ENCODE results near the gene ZMYM4. TPM values are rescaled to one million over a fixed set of nuclear protein-coding genes. Genes with fewer than 3 reads are reported as not detected.

The ZMYM4 gene
- total RNA-seq, 4 donors from 2014 or later, result 16.3 to 80.0 (median 22.4) TPM

DNA sequence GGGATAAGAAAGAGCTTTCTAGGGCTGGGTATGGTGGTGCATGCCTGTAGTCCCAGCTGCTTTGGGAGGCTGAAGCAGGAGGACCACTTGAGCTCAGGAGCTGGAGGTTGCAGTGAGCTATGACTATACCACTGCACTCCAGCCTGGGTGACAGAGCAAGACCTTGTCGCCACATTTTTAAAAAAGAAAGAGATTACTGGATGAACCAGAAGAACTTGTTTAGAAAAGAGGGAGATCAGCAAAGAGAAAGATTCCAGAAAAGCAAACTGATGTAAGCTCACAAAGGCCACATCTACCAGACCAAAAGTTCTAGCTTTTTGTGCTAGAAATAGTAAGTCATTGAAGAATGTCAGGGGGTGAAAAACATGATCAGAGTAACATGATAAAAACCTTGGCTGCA, 171.1 kb downstream of the ZMYM4 start:
- peaks cover 0 to 89% (median 0%) of the 10 kb centered on the region in 3 donors for H3K36me3 ChIP-seq
- H3K27me3 ChIP-seq, result no peaks in the 10 kb centered on the region
- no peaks in the 10 kb centered on the region for H3K4me1 ChIP-seq
- no peaks in the 10 kb centered on the region for H3K9me3 ChIP-seq
- TF ChIP-seq, protein P1, sequence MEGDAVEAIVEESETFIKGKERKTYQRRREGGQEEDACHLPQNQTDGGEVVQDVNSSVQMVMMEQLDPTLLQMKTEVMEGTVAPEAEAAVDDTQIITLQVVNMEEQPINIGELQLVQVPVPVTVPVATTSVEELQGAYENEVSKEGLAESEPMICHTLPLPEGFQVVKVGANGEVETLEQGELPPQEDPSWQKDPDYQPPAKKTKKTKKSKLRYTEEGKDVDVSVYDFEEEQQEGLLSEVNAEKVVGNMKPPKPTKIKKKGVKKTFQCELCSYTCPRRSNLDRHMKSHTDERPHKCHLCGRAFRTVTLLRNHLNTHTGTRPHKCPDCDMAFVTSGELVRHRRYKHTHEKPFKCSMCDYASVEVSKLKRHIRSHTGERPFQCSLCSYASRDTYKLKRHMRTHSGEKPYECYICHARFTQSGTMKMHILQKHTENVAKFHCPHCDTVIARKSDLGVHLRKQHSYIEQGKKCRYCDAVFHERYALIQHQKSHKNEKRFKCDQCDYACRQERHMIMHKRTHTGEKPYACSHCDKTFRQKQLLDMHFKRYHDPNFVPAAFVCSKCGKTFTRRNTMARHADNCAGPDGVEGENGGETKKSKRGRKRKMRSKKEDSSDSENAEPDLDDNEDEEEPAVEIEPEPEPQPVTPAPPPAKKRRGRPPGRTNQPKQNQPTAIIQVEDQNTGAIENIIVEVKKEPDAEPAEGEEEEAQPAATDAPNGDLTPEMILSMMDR (IDR thresholded peaks at IDR 0.05), result no peak
- no peak for TF ChIP-seq POLR2A (IDR thresholded peaks at IDR 0.05)
- H3K27ac ChIP-seq, result no peak overlapping the region
- no peak for DNase-seq
- no peak overlapping the region for H3K4me3 ChIP-seq

DNA sequence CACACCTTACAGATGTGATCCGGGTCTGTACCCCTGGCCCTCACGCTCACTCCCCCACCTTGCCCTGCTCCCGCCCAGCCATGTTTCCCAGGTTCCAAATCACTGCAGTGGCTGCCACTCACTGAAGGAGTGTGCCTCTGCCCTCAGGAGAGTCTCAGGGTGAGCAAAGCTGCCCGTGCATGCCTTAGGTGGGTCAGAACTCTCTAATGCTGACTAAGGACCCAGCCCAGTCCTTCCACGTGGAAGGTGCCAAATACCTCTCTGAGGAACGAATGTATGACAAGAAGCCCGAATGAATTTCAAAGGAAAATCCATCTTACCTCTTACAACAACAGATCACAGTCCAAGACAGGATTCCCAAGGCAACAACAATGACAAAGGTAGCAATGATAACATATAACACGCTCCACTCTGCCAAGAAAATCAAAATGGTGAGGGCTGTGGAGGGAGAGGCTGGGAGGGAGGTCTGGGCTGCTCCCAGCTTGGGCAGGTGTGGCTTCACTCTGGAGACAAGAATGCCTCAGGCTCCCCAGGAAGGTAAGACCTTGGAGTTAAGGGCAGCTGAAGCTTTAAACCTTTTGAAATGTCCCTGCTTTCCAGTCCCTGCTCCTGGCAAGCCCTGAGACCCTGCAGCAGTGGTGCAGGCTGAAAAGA, 173.5 kb downstream of the ZMYM4 start:
- H3K27me3 ChIP-seq, result no peaks in the 10 kb centered on the region
- peaks cover 0 to 91% (median 0%) of the 10 kb centered on the region in 3 donors for H3K36me3 ChIP-seq
- H3K4me1 ChIP-seq, result no peaks in the 10 kb centered on the region
- no peak for DNase-seq
- H3K27ac ChIP-seq, result no peak overlapping the region
- TF ChIP-seq, protein P1 (IDR thresholded peaks at IDR 0.05), result no peak
- no peak for TF ChIP-seq POLR2A (IDR thresholded peaks at IDR 0.05)
- no peak overlapping the region for H3K4me3 ChIP-seq
- H3K9me3 ChIP-seq, result no peaks in the 10 kb centered on the region

DNA sequence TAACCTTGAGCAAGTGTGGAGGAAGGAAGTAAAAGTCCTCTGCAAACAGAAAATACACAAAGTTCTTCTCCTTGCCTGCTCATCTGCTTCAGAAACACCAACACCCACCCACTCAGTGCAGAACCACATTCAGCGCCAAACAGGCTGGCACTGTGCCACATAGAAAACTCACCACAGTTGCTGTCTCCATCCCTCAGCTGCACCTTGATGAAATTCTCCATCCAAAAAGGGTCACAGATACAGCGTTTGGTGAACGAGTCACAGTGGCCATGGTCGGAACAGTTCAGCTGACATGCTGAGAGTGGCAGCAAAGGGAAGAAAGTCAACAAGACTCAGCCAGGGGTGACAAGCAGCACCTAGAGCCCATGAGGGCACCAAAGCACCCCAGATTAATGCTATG, 174.2 kb downstream of the ZMYM4 start:
- no peak overlapping the region for H3K4me3 ChIP-seq
- H3K36me3 ChIP-seq, result peaks cover 0 to 92% (median 0%) of the 10 kb centered on the region in 3 donors
- no peaks in the 10 kb centered on the region for H3K27me3 ChIP-seq
- no peaks in the 10 kb centered on the region for H3K4me1 ChIP-seq
- TF ChIP-seq, protein P1 (IDR thresholded peaks at IDR 0.05), result no peak
- TF ChIP-seq POLR2A (IDR thresholded peaks at IDR 0.05), result no peak
- H3K9me3 ChIP-seq, result no peaks in the 10 kb centered on the region
- no peak for DNase-seq
- no peak overlapping the region for H3K27ac ChIP-seq

DNA sequence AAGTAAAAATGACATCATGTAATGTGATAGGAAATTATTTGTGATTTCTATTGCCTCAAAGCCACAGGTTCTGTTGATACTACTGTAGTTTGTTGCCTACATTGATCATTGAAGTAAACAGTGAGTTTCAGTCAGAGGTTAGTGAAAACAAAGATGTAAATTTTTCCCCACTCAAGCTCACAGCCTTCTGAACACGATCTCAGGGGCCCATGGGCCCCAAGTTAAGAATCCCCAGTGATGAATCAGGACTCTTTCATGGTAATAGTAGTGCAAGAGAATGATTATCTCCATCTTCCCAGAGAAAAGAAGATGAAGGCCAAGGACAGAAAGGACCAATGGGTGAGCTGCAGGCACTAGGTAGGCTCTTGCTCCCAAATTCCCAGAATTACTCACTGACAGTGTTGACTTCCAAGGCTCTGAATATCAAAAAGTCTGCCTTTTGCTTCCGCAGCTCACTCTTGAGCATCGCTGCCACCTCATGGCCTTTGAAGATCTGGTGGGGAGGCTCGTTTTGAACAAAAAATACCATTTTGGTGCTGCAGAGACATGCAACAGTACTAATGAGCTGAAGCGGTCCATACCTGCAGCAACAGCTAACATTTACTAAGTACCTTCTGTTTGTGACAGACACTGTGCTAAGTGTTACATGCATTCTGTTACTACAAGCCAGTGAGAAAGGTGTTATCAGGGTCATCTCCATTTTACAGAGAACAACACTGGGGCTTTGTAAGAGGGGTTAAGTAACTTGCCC, 175.4 kb downstream of the ZMYM4 start:
- no peak for DNase-seq
- Histone ChIP-seq H3K4me3 (no peak overlapping the region), H3K36me3 (peaks cover 0 to 99% (median 0%) of the 10 kb centered on the region in 3 donors), H3K4me1 (no peaks in the 10 kb centered on the region), H3K27me3 (no peaks in the 10 kb centered on the region), H3K9me3 (no peaks in the 10 kb centered on the region), H3K27ac (no peak overlapping the region)
- TF ChIP-seq, protein P1 (IDR thresholded peaks at IDR 0.05), result no peak
- no peak for TF ChIP-seq POLR2A (IDR thresholded peaks at IDR 0.05)

DNA sequence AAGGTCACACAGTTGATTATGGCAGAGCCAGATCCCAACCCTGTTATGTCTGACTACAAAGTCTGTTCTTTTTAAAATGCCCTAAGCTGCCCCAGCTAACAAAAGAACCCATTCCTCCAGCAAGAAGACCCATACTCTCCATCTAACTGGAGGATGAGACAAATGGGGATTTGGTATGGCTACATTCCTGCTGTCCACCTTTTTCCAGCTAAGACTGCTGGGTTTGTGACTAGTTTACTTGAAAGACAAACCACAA, 175.9 kb downstream of the ZMYM4 start:
- no peak overlapping the region for H3K4me3 ChIP-seq
- H3K9me3 ChIP-seq, result no peaks in the 10 kb centered on the region
- TF ChIP-seq POLR2A (IDR thresholded peaks at IDR 0.05), result no peak
- TF ChIP-seq, protein P1 (IDR thresholded peaks at IDR 0.05), result no peak
- no peaks in the 10 kb centered on the region for H3K27me3 ChIP-seq
- peaks cover 0 to 99% (median 0%) of the 10 kb centered on the region in 3 donors for H3K36me3 ChIP-seq
- no peaks in the 10 kb centered on the region for H3K4me1 ChIP-seq
- no peak for DNase-seq
- H3K27ac ChIP-seq, result no peak overlapping the region

Measured in Peyer's patch (tissue), 4 donors.